GM23248 (cell line): ENCODE data around the gene C10orf90. TPM values are rescaled to one million over a fixed set of nuclear protein-coding genes. Genes with fewer than 3 reads are reported as not detected.
"Not testable (repeated sequence)": the region's sequence is repeated elsewhere in the genome, so short reads cannot be mapped to it uniquely, and the experiment has no call there.

Source experiments
- DNase-seq: peaks from one replicate; pipeline ENCODE4 v3.0.0-alpha.2; 2015
- H2AFZ ChIP-seq: fragments of 200-600 bp; sonication (generic); 2 replicates; pipeline ENCODE4 v1.6.1; 2016; ENCODE audit warnings: antibody characterized with exemption
- H3F3A ChIP-seq: fragments of 200-600 bp; sonication (generic); 2 replicates; pipeline ENCODE4 v1.6.1; 2016; ENCODE audit warnings: mild to moderate bottlenecking, antibody characterized with exemption, mixed run types; ENCODE audit not compliant: insufficient read depth
- H3K27ac ChIP-seq: fragments of 200-600 bp; sonication (generic); 2 replicates; pipeline ENCODE4 v1.5.1; 2016; ENCODE audit warnings: mild to moderate bottlenecking
- H3K27me3 ChIP-seq: fragments of 200-600 bp; sonication (generic); replicated peaks from 2 replicates; pipeline ENCODE4 v1.6.1; 2016; ENCODE audit warnings: mild to moderate bottlenecking; ENCODE audit not compliant: insufficient read depth
- H3K36me3 ChIP-seq: fragments of 200-600 bp; sonication (generic); 2 replicates; pipeline ENCODE4 v1.6.1; 2016; ENCODE audit warnings: low read depth, mild to moderate bottlenecking
- H3K4me1 ChIP-seq: fragments of 200-600 bp; sonication (generic); 2 replicates; pipeline ENCODE4 v1.6.1; 2016; ENCODE audit warnings: mild to moderate bottlenecking; ENCODE audit not compliant: insufficient read depth
- H3K4me2 ChIP-seq: fragments of 200-600 bp; sonication (generic); one replicate; pipeline ENCODE4 v1.6.1; 2016; ENCODE audit warnings: mild to moderate bottlenecking; ENCODE audit not compliant: unreplicated experiment
- H3K4me3 ChIP-seq: fragments of 200-600 bp; sonication (generic); 2 replicates; pipeline ENCODE4 v1.5.1; 2016; ENCODE audit warnings: mild to moderate bottlenecking
- H3K79me2 ChIP-seq: fragments of 200-600 bp; sonication (generic); 2 replicates; pipeline ENCODE4 v1.6.1; 2016; ENCODE audit warnings: mild to moderate bottlenecking; ENCODE audit not compliant: insufficient read depth
- H3K9ac ChIP-seq: fragments of 200-600 bp; sonication (generic); 2 replicates; pipeline ENCODE4 v1.6.1; 2016; ENCODE audit warnings: mild to moderate bottlenecking
- H3K9me2 ChIP-seq: fragments of 200-600 bp; sonication (generic); 2 replicates; pipeline ENCODE4 v1.6.1; 2016; ENCODE audit warnings: mixed run types, mild to moderate bottlenecking, moderate library complexity; ENCODE audit not compliant: insufficient read depth
- H3K9me3 ChIP-seq: fragments of 200-600 bp; sonication (generic); one replicate; pipeline ENCODE4 v1.6.1; 2017; ENCODE audit warnings: low read depth
- H4K20me1 ChIP-seq: fragments of 200-600 bp; sonication (generic); 2 replicates; pipeline ENCODE4 v1.6.0; 2016; ENCODE audit not compliant: insufficient read depth
- EZH2 ChIP-seq: fragments of 200-600 bp; sonication (generic); IDR thresholded peaks from 2 replicates; pipeline ENCODE4 v1.6.1; 2018; ENCODE audit warnings: antibody characterized with exemption, mild to moderate bottlenecking; ENCODE audit not compliant: insufficient read depth, poor library complexity, severe bottlenecking
- EZH2phosphoT487 ChIP-seq: fragments of 200-600 bp; sonication (generic); IDR thresholded peaks from 2 replicates; pipeline ENCODE4 v1.6.1; 2018; ENCODE audit warnings: antibody characterized with exemption, moderate library complexity, mild to moderate bottlenecking, low read depth; ENCODE audit not compliant: insufficient read depth
- WGBS, 2 experiments: methylation state at CpG; one replicate each; pipeline ENCODE4 v1.1.6; 2015 to 2017; ENCODE audit warnings: low lambda C conversion rate in 2 of 2, low coverage in 1 of 2; ENCODE audit errors: missing lambda C conversion rate in 2 of 2; 5-methylcytosine and 5-hydroxymethylcytosine counted together
- in situ Hi-C: fragments of 300-500 bp; cut with MboI; formaldehyde crosslinking; loops from 2 replicates; pipeline ENCODE4 v1.15.0; 2020
- polyA plus RNA-seq: library from polyadenylated mRNA; unstranded; fragments of >200 nt; fragmentation: Nextera tagmentation; extraction: Ambion mirVana; gene quantifications from 2 replicates; pipeline ENCODE4 v1.2.1, GENCODE V29; 2016
- total RNA-seq: library from RNA; depleted of rRNA; stranded (reverse); fragments of >200 nt; shearing (Covaris generic); gene quantifications from 2 replicates; pipeline ENCODE4 v1.2.3, GENCODE V29; 2014

The C10orf90 gene
- total and polyA plus RNA-seq, 2 experiments from 2014 or later = 0.22 to 0.71 TPM

DNA sequence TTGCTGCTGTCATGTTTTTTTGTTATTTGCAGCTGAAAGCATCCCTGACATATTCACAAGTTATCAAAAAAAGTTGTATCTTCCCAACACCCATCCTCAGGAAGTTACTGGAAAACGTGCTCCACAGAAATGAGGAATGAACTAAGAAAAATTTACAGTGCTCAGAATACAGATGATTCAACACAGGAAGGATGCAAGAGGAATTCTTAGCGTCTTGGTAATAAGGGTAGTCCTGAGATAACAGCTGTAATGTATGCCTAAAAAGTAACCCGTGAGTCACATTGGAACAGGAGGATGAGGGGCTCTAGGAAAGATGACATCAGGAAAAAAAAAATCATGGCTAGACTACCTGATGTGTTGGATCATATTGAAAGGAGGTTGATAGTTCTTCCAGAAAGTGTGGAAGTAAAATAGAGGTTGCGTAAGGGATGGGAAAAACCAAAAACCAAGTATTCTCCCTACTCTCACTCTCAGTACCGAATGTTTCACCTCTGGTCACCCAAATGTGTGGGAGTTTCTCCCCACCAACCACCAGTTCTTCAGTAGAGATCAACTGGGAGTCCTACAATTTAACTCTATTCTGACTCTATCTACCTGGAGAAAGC, 286.1 kb downstream of the C10orf90 start:
- Histone ChIP-seq H3K79me2 (peaks cover 78% of the 10 kb centered on the region), H3K4me3 (peak overlapping the region; percentile 88), H3K9ac (no peak overlapping the region), H4K20me1 (no peaks in the 10 kb centered on the region), H3K27me3 (no peaks in the 10 kb centered on the region), H3K36me3 (peaks cover 4% of the 10 kb centered on the region; the same call in 1 of the 2 replicates), H3K9me3 (no peaks in the 10 kb centered on the region), H2AFZ (no peak overlapping the region), H3K4me2 (peak overlapping the region; percentile 94), H3K4me1 (peaks cover 49% of the 10 kb centered on the region), H3K27ac (peak overlapping the region; percentile 45), H3K9me2 (no peaks in the 10 kb centered on the region), H3F3A (peaks cover 40% of the 10 kb centered on the region)
- TF ChIP-seq EZH2phosphoT487 = no peak
- peak; percentile 89 for DNase-seq
- 24 to 29% methylated on average over 5 of the region's 5 CpGs for WGBS, 2 experiments
- in situ Hi-C loops = loop anchor here (10.0 kb wide), 1 partner anchor 400 kb away; no protein-coding TSS in a partner anchor

GRCh38 chr10:126380352-126381076, 290.0 kb downstream of the C10orf90 start:
- in situ Hi-C loops = loop anchor here (10.0 kb wide), 1 partner anchor 396 kb away; no protein-coding TSS in a partner anchor
- WGBS, 2 experiments = 97 to 98% methylated on average over 7 of the region's 7 CpGs

GRCh38 chr10:126379166-126379565, 291.3 kb downstream of the C10orf90 start:
- H3K9me3 ChIP-seq, H3K9me2 ChIP-seq, DNase-seq, H3K9ac ChIP-seq, H3K27me3 ChIP-seq, H3K4me2 ChIP-seq, H3K4me3 ChIP-seq, H4K20me1 ChIP-seq, in situ Hi-C loops, H2AFZ ChIP-seq, H3K27ac ChIP-seq: not testable (repeated sequence)
- peaks cover 100% of the 10 kb centered on the region for H3K79me2 ChIP-seq
- peaks cover 10% of the 10 kb centered on the region for H3K36me3 ChIP-seq
- H3K4me1 ChIP-seq = peaks cover 45% of the 10 kb centered on the region
- H3F3A ChIP-seq = peaks cover 26% of the 10 kb centered on the region
- WGBS, 2 experiments = 93 to 98% methylated on average over 3 of the region's 3 CpGs

More at GRCh38 chr10:126380352-126381076, 290.0 kb downstream of the C10orf90 start:
- Histone ChIP-seq H3K27ac (no peak overlapping the region), H2AFZ (no peak overlapping the region), H3F3A (peaks cover 38% of the 10 kb centered on the region), H3K27me3 (no peaks in the 10 kb centered on the region), H3K9me3 (no peaks in the 10 kb centered on the region), H3K9ac (no peak overlapping the region), H3K36me3 (peaks cover 4% of the 10 kb centered on the region), H3K4me2 (no peak overlapping the region), H3K79me2 (peaks cover 97% of the 10 kb centered on the region), H4K20me1 (no peaks in the 10 kb centered on the region), H3K4me1 (peaks cover 59% of the 10 kb centered on the region), H3K4me3 (no peak overlapping the region), H3K9me2 (no peaks in the 10 kb centered on the region)
- DNase-seq = peak; percentile 34
- TF ChIP-seq EZH2phosphoT487 (no peak), EZH2 (no peak)

- in situ Hi-C loops = no loop called here
Measured at GRCh38 chr10:126376956-126377355, 293.5 kb downstream of the C10orf90 start.

More at GRCh38 chr10:126376956-126377355, 293.5 kb downstream of the C10orf90 start:
- DNase-seq = peak; percentile 65
- Histone ChIP-seq H4K20me1 (no peaks in the 10 kb centered on the region), H3K4me2 (peak overlapping the region; percentile 18), H3F3A (peaks cover 20% of the 10 kb centered on the region; the same call in 1 of the 2 replicates), H3K79me2 (peaks cover 100% of the 10 kb centered on the region), H3K9me3 (no peaks in the 10 kb centered on the region), H3K27ac (no peak overlapping the region), H3K27me3 (no peaks in the 10 kb centered on the region), H3K4me1 (peaks cover 52% of the 10 kb centered on the region), H3K4me3 (no peak overlapping the region), H3K9ac (no peak overlapping the region), H2AFZ (no peak overlapping the region), H3K36me3 (peaks cover 7% of the 10 kb centered on the region), H3K9me2 (no peaks in the 10 kb centered on the region)
- TF ChIP-seq EZH2 = no peak
- no peak for TF ChIP-seq EZH2phosphoT487
- 85 to 86% methylated on average over 2 of the region's 2 CpGs for WGBS, 2 experiments
